Measurements from ENCODE around the gene TMEM132A.

- TF ChIP-seq CTCF (IDR thresholded peaks at IDR 0.05) (no peak), POLR2AphosphoS5 (IDR thresholded peaks at IDR 0.05) (no peak), POLR2A (IDR thresholded peaks at IDR 0.05) (no peak)
Observed at GRCh38 chr11:60914633-60915247, 9.5 kb upstream of the TMEM132A start.

Data from stomach (tissue), 4 donors.